GM12872 (cell line): ENCODE data around the gene RASGRP3.

ENCODE experiments used
- TF ChIP-seq, protein P1 (sequence below): IDR thresholded peaks from 3 replicates; pipeline ENCODE4 v1.5.1; 2011; ENCODE audit warnings: low read depth, mild to moderate bottlenecking, low read length, moderate library complexity; ENCODE audit not compliant: insufficient read depth

The RASGRP3 gene

DNA sequence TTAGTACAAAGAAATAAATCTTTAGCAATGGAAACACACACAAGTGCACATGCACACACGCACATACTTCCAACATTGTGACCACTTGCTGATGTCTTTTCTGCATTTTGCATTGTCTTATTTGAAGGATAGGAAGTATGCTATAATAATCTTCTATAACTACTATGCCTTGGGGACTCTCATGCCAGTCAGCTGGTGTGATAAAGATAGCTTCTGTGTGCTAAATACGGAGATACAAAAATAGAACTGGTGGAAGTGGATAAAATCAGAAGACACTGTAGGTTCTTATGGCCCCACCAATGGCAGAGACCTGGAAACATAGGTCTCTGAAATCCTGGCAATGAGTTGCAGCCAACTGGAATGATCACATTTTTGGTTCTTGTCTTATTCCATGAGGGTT, 31.5 kb upstream of the RASGRP3 start:
- TF ChIP-seq, protein P1, sequence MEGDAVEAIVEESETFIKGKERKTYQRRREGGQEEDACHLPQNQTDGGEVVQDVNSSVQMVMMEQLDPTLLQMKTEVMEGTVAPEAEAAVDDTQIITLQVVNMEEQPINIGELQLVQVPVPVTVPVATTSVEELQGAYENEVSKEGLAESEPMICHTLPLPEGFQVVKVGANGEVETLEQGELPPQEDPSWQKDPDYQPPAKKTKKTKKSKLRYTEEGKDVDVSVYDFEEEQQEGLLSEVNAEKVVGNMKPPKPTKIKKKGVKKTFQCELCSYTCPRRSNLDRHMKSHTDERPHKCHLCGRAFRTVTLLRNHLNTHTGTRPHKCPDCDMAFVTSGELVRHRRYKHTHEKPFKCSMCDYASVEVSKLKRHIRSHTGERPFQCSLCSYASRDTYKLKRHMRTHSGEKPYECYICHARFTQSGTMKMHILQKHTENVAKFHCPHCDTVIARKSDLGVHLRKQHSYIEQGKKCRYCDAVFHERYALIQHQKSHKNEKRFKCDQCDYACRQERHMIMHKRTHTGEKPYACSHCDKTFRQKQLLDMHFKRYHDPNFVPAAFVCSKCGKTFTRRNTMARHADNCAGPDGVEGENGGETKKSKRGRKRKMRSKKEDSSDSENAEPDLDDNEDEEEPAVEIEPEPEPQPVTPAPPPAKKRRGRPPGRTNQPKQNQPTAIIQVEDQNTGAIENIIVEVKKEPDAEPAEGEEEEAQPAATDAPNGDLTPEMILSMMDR, result no peak

DNA sequence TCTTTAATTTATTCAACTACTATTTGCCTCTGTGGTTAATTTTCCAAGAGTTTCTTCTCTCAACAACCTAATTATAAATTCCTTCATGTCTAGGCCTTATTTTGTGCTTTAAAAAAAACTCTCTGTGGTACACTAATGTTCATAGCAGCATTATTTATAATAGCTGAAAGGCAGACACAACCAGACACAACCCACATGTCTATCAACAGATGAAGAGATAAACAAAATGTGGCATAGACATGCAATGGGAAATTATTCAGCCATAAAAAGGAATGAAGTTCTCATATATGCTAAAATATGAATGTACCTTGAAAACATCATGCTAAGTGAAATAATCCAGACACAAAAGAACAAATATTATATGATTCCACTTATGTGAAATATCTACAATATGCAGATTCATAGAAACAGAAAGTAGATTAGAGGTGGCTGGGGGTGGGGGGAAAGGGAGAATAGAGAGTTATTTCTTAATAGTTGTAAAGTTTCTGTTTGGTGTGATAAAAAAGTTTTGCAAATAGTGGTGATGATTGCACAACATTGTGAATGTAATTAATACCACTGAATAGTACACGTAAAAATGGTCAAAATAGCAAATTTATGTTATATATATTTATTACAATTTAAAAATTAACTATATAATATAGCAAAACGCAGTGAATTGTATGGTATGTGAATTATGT, 28.1 kb upstream of the RASGRP3 start:
- TF ChIP-seq, protein P1, result no peak

DNA sequence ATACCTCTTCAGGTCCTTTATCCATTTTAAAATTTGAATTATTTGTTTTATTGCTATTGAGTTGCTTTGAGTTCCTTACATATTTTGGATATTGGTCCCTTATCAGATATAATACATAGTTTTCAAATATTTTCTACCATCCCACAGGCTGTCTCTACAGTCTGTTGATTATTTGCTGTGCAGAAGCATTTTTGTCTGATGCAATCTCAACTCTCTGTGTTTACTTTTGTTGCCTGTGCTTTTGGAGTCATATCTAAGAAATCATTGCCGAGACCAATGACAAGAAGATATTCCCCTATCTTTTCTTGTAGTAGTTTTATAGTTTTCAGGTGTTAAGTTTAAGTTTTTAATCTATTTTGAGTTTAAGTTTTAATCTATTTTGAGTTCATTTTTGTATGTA, 25.2 kb upstream of the RASGRP3 start:
- TF ChIP-seq, protein P1, result no peak

DNA sequence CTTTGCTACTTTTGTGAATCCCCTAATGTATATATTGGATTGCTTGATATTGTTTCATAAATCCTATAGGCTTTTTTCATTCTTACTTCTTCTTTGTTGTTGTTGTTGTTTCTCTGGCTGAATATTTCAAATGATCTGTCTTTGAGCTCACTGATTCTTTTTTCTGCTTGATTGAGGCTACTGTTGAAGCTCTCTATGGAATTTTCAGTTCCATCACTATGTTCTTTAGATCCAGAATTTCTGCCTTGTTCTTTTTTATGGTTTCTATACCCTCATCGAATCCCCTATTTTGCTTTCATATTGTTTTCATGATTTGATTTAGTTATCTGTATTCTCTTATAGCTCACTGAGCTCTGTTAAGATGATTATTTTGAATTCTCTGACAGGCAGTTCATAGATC, 24.6 kb upstream of the RASGRP3 start:
- TF ChIP-seq, protein P1, result no peak

DNA sequence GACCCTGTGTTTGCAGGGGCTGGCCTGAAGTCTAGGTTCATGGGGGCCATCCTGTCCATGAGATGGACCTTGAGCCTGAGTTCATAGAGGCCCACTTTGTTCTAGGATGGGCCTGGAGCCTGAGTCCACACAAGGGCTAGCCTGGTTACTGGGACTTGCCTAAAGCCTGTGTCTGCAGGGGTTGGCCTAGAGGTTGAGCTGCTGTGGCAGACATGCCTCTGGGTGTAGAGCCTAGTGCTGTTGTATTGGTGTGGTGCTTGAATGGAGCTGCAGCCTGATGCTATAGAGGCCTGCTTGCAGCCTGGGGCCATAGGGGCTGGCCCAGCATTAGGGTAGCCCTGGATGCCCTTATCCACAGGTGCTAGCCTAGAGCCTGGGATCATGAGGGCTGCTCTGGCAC, 23.9 kb upstream of the RASGRP3 start:
- TF ChIP-seq, protein P1, result no peak

DNA sequence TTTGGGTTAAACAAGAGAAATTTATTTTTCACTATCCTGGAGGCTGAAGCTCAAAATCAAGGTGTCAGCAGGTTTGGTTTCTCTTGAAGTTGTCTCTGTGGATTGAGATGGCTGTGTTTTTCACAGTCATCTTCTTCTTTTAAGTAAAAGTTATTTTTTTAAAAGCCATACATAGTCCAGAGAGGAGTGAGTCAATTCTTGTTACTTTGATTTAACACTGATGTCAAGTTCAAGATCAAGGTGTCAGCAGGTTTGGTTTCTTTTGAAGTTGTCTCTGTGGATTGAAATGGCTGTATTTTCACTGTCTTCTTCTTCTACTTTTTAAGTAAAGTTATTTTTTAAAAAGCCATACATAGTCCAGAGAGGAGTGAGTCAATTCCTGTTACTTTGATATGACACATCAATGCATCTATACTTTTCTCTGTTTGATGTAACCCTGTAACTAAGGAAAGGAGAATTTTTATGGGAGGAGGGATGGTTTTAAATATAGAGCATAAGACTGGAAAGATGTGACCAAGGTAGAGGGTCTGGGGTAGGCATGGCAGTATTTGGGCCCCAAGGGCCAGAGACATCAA, 22.5 kb upstream of the RASGRP3 start:
- TF ChIP-seq, protein P1, result no peak

DNA sequence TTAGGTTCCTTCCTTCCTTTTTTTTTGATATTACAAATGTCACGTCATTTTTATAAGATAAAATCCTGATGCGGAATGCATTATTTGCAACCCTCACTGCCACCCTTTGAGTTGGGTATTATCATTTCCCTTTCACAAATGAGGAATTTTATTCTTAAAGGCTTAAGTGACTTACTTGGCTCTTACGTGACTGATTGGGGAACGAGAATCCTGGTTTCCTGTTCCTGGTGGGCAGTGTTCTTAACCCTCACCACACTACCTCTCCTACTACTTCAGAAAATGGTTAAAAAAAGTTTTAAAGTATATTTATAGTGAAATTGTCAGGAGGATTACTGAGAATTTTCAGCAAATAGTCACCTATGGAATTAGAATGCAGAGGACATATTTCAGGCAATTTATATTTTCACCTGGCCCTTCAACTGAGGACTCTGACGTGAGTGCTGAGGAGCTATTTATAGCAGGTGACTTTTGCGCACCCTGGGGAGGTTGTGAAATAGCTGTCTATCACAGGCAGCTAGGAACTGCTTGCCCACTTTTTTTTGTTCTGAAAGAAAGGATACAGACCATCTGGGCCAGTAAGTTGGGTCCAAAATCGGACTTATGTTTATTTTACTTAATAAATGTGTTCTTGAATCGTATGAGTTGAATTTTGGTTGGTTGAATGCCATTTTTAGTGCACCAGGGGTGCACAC, 18.7 kb upstream of the RASGRP3 start:
- TF ChIP-seq, protein P1, result no peak
